GM19025 (cell line): ENCODE results near the gene DAPK1.

Source experiments
- ATAC-seq: cut with Tn5 transposase; IDR thresholded peaks from one replicate; pipeline ENCODE4 v1.9.1; 2021; ENCODE audit warnings: mild to moderate bottlenecking, low read depth, moderate library complexity; ENCODE audit not compliant: unreplicated experiment

The DAPK1 gene

GRCh38 chr9:87607859-87608258, 110.2 kb downstream of the DAPK1 start:
- no peak for ATAC-seq

GRCh38 chr9:87609002-87609401, 111.3 kb downstream of the DAPK1 start:
- no peak for ATAC-seq

GRCh38 chr9:87609486-87609885, 111.8 kb downstream of the DAPK1 start:
- no peak for ATAC-seq

- ATAC-seq, result no peak
These were observed 112.8 kb downstream of the DAPK1 start for GRCh38 chr9:87610200-87611155.

GRCh38 chr9:87611776-87612175, 114.1 kb downstream of the DAPK1 start:
- ATAC-seq, result no peak

GRCh38 chr9:87612536-87612935, 114.9 kb downstream of the DAPK1 start:
- no peak for ATAC-seq

GRCh38 chr9:87613265-87614111, 115.8 kb downstream of the DAPK1 start:
- peak; percentile 50 for ATAC-seq

- ATAC-seq, result no peak
These were observed 116.7 kb downstream of the DAPK1 start for GRCh38 chr9:87614397-87614796.

GRCh38 chr9:87615136-87615535, 117.5 kb downstream of the DAPK1 start:
- ATAC-seq, result no peak

GRCh38 chr9:87615547-87616148, 118.0 kb downstream of the DAPK1 start:
- no peak for ATAC-seq

- no peak for ATAC-seq
These were observed 120.6 kb downstream of the DAPK1 start for GRCh38 chr9:87618226-87618625.

GRCh38 chr9:87618931-87619330, 121.3 kb downstream of the DAPK1 start:
- no peak for ATAC-seq

GRCh38 chr9:87619346-87619745, 121.7 kb downstream of the DAPK1 start:
- ATAC-seq, result no peak

- ATAC-seq, result no peak
These were observed 123.2 kb downstream of the DAPK1 start for GRCh38 chr9:87620731-87621322.

- no peak for ATAC-seq
These were observed 124.4 kb downstream of the DAPK1 start for GRCh38 chr9:87622098-87622497.

- ATAC-seq, result no peak
These were observed 125.3 kb downstream of the DAPK1 start for GRCh38 chr9:87622923-87623322.

- no peak for ATAC-seq
These were observed 130.7 kb downstream of the DAPK1 start for GRCh38 chr9:87628346-87628745.

- no peak for ATAC-seq
These were observed 131.4 kb downstream of the DAPK1 start for GRCh38 chr9:87629104-87629503.

GRCh38 chr9:87630266-87630665, 132.6 kb downstream of the DAPK1 start:
- ATAC-seq, result no peak

- ATAC-seq, result no peak
These were observed 133.2 kb downstream of the DAPK1 start for GRCh38 chr9:87630846-87631245.
